HG02798 (cell line): ENCODE data around the gene GLI3.

Experiments used
- ATAC-seq: cut with Tn5 transposase; IDR thresholded peaks from one replicate; pipeline ENCODE4 v1.9.1; 2021; ENCODE audit warnings: mild to moderate bottlenecking; ENCODE audit not compliant: unreplicated experiment, poor library complexity

GLI3 gene

DNA sequence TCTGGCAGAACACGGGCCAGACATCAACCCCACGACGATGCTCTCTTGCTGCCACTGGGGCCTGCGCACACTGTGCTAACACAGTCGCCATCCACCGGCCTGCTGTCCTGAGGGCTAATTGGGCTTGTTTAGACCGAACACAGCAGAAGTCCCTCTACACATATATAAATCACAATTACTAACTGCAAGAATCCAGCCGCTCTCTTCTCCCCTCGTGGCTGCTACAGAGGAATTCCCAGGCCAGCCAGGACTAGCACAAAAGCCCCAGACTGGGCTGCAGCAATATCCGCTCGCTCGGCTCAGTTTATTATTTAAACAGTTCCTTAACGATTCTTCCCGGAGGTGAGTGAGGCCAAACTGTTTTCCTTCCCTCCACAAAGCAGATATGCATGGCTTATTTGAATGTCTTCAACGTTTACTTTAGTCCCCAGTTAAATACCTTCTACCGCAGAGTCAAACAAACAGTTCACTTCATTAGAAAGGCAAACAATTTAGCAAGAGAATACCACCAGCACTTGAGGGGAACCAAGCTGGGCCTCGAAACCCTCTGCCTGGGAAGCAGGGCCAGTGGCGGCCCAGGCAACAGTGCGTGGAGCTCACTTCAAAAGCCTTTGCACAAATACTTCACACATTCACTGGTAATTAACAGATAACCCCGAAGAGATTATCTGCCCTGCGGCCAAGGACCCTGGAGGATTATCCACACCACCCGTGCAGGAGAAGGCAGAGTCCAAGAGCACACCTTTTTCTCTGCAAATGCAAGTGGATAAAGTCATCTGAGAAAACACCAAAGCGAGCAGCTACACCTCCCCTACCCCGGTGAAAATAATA lies 145.3 kb downstream of the GLI3 start:
- no peak for ATAC-seq

DNA sequence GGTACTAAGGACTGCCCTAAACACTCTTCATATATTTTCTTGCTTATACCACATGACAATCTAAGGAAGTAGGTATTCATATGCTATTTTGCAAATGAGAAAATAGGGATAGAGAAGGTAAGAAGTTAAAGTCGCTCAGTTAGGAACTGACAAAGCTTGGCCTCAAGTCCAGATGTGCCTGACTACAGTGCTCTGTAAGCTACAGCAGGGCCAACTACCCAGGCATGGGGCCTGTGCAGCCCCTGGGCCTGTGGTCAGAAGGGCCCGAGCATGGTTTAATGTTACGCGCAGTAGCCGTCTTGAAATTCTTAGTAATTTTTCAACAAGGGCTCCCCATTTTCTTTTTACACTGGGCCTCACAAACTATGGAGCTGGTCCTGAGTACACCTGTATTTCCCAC lies 146.2 kb downstream of the GLI3 start:
- no peak for ATAC-seq

DNA sequence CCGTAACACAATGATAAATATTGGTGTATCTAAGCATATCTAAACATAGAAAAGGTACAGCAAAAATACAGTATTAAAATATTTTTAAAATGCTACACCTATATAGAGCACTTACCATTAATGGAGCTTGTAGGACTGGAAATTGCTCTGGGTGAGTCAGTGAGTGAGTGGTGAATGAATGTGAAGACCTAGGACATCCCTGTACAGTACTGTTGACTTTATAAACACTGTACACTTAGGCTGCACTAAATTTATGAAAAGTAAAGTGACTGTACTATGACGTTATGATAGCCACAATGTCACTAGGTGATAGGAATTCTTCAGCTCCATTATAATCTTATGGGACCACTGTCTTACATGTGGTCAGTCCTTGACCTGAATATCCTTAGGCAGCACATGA lies 147.0 kb downstream of the GLI3 start:
- ATAC-seq = no peak

DNA sequence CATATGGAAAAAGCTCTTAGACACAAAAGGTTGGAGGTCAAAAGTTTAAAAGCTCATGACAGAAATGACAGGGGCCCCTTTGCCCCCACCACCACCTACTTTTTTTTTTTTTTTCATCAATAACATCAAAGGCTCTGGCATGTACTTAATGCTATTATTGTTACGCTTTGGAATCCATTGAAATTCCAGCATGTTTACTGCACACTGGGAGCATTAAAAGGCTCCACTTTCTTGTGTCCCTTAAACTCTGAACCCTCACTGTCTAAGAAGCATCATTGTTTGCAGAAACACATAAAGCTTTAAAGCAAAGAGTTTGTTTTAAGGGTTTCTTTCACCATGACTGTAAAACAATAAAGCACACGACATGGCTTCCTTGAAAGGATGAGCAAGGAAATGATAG lies 149.4 kb downstream of the GLI3 start:
- ATAC-seq = no peak

DNA sequence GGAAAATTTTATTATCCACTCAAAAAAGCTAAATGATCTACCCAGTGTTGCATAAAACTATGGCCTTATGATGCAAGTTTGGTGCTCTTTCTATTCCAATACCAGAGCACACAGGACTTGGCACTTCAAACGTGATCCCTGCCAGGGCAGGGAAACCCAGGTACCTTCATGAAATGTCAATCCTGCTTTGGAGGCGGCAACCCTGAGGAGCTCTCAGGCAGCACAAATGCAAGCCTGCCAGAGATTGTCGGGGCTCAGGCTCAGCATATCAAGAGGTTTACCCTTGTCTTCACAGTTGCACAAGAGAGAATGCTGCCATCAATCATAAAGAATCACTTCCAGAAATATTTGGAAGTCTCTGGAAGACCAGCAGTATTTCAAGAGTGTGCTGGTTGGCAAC lies 151.5 kb downstream of the GLI3 start:
- no peak for ATAC-seq

DNA sequence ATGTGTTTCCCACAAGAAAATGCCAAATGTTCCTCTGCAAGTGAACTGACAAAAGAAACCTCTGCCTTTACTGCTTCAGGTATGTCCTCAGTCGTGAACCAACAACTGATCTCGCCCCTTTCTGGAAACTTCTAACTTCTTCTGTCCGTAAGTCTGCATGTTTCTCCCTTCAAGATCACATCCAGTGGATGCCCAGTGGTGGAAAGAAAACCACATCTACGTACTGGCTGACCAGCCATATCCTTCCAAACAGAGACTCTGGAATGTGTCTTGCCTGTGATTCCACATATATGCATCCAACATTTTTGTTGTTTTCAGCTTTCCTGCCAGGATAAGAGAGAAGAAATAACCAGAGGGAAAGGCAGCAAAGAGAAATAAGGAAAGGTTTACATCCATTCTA lies 152.7 kb downstream of the GLI3 start:
- ATAC-seq = no peak

DNA sequence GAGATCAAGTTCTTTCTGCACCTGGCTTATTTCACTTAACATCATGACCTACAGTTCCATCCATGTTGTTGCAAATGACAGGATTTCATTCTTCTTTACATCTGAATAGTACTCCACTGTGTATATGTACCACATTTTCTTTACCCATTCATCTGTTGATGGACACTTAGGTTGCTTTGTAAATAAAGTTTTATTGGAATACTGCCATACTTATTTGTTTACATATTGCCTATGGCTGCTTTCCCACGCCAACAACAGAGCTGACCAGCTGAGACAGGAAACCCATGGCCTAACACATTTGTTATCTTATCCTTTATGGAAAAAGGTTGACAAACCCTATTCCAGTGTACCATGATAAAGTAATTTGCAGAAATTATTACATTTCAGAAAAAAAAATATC lies 153.7 kb downstream of the GLI3 start:
- ATAC-seq = no peak

DNA sequence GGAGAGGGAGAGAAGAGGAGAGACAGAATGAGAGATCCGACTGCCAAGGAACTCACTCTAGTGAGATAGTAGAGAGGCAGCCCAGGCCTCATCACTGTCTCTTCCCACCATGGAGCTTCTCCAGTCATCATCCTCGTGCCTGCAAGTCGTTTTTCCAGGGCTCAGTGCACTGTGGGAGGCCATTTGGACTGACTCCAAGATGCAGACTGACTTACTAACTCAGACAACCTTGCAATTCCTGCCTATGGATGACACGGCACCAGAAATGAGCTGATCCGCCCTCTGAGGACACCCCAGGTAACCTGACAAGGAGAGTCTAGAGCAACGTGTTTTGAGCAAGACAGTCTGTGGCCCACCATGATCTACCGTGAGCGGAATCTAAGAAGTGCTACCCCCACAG lies 154.9 kb downstream of the GLI3 start:
- ATAC-seq = no peak

DNA sequence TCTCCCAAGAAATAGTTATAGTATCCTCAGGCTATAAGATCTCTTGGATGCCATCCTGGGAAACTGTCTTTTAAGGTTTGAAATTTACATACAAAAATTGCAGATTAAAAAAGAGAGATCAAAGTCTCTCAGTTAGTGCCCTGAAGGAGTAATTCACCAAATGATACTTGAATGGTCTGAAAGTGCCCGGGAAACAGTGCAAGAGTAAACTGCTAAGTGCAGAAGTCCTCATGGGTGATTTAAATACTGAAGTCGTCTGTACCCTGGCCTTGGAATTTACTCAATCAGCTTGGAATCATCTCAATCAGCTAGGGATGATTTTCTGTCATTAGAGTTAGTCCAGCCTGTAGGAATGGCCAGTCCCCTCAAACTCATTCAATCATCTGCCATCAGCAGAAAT lies 155.3 kb downstream of the GLI3 start:
- no peak for ATAC-seq

DNA sequence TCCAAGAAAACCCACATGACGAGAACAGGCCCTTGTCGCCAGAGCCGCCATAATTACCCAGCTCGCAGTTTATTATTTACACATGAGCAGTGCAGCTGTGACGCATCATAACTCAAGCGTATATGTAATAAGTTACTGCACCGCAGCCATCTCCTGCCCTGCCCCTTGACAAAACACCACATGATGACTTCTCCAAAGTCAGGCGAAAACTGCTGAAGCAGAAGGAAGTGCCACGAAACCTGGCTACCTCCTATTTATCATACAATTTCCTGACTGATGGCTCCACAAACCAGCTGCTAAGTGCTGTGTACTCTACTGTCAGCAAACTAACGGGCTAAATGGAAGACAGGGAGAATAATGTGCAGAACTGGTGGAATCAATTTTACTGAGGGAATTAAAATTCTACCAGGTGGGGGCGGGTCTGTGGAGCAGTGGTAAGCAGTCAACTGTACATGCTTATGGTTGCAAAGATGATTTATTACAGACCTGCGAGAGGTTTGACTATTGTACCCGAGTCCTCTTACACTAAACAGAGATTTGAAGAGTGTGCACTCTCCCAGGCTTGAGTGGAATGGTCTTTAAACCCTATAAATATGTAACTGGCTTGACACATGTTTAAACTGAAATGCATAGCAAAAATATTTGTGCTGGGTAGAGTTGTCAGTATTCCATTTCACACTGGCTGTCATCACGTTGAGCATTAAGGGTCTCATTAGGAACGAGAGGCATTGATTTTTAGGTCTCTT lies 156.0 kb downstream of the GLI3 start:
- ATAC-seq = no peak

DNA sequence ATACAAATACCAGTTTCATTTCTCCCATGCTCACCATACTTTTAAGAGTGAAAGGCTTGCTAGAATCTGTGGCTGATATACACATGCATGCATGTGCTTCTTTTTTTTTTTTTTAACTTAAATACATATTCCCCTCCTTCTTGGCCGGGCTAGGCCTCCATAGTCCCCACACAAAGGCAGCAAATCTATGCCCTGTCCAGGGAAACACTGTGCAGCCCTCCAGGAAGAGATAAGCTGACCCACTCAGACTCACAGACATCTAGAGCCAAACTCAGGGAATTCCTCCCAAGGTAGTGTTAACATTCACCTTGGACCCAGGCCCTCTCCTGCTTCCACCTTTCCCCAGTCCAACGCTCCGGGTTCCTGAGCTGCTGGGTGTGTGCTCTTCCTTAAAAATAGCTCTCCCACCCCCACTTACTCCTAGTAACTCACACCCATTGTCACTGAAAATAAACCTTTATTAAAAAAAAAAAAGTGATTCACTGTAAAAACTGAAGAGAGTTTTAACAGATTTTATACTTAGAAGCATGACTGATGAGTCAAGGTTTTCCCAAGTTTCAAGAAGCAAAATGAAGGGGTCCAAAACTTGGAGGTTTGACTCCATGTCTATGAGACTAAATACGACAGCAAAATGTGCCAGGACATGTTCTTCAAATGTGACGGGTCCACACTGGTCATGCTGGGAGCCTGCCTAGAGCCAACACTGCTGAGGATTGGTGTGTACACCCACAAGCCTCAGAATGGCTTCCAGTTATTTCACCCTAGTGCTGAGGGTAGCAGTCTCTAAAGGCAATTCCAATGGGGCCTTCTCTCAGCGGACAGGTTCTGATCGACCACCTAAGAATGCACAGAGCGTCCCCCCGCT lies 159.5 kb downstream of the GLI3 start:
- no peak for ATAC-seq

DNA sequence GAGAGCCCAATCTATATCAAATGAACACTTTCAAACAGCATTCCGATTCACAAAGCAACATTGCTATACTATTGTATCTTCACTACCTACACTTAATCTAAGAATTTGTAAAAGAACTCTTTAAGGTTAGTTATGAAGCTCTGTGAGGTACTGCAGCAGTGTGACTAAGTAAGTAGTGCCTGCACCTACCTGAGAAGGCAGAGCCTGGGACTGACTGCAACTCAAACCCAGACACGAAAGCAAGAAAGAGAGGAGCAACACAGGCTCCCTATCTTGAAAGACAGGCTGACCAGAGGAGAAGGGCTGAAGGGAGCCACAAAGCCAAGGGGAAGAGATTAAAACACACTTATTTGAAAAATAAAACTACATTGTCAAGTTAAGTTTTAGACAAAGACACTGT lies 160.1 kb downstream of the GLI3 start:
- ATAC-seq = no peak

DNA sequence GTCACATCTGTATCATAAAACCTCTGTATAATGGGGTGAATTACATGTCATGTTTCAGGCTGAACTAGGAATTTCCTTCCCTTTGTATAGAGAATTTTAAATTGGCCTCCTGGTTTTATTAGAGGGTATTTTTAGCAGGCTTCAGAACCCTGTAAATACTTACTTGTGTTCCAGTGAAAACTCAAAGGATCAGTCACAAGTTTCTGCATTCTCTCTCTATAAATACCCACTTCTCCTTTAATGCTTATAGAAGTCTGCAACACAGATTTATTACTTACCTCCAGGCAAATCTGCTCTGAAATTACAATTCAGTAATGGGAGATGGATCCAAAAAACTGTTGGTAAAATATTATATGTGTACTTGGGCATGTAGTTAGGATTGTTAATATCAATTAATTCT lies 161.6 kb downstream of the GLI3 start:
- ATAC-seq = no peak

DNA sequence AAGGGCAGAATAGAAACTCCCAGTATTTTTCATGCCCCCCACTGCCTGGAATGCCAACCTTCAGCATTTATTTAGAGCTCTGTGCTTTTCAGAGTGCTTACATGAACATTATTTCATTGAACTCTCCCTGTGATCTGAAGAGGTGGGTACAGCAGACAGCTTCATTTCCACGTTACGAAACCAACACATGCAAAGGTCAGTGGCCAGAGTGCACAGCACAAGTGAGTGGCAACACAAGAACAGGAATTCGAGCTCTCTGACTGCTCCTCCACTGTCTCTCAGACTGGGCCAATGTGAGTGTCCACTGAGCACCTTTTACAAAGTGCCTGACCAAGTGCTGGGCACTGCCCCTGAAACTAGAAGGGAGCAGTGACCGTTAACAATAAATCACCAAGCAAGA lies 162.9 kb downstream of the GLI3 start:
- ATAC-seq = no peak

DNA sequence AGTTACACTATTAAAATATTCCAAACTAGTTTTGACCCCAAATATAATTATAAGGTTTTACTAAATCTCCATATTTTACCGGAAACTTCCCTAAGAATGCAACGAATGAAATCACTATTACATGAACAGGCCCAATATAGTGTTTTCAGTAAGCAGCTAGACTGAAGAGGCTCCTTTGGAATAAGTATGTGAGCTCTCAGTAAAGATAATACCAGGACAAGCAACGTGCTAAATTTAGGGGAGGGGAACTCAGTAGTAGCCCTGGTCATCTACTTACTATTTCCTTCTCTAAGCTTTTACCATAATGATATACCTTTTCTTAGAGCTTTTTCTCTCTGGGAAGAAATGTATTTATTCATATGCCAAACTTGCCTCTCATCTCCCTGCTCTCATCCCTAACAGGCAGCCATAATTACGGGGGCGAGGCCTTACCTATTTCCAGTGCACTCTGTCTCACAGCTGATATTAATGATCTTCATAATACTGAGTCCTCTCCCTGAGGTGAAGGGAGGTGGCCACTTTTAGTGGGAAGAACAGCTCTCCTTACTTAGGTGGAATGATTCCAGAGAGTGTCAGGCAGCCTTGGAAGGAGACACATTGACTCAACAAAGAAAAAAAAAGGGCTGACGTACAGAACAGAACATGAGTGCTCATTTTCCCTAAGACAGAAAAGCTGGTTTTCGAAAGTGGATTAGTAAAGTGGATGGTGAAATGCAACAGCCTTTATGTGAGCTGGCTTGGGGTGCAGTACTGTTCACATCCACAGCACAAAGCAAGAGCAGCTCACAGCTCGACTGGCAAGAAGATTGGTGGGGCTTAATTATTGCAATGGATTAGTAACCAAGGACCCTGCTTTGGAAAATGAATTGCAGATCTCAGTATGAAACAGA lies 165.4 kb downstream of the GLI3 start:
- ATAC-seq = no peak

DNA sequence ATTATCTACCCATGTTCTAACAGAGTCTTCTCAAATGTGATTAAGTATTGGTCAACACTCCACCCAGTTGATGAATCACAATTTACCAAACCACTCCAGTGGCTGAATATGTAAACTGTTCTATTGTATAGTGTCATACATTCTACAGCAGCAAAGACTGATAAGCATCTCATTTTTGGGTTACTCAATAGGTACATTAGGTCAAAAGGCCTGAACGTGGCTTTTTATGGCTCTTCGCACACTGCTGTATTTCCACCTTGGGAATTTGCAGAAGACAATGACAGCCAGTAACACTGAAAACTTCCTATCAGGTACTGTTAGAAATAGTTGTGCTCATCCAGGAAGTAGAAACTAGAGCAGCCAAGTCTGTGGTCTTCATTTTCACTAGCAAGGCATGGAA lies 166.9 kb downstream of the GLI3 start:
- no peak for ATAC-seq

DNA sequence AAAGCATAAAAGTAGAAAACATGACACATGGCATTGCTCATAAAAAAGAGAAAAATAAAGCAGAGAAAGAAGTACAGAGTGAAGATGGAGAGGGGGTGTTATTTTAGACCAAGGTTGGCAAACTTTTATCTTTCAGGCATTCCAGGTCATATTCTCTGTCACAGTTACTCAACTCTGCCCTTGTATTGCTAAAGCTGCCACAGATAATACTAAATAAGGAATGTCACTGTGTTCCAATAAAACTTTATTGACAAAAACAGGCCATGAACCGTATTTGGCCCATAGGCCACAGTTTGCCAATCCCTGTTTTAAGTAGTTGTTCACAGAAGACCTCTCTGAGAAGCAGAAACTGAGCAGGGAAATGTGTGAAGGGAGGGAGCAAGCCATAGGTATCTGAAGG lies 167.4 kb downstream of the GLI3 start:
- ATAC-seq = no peak

DNA sequence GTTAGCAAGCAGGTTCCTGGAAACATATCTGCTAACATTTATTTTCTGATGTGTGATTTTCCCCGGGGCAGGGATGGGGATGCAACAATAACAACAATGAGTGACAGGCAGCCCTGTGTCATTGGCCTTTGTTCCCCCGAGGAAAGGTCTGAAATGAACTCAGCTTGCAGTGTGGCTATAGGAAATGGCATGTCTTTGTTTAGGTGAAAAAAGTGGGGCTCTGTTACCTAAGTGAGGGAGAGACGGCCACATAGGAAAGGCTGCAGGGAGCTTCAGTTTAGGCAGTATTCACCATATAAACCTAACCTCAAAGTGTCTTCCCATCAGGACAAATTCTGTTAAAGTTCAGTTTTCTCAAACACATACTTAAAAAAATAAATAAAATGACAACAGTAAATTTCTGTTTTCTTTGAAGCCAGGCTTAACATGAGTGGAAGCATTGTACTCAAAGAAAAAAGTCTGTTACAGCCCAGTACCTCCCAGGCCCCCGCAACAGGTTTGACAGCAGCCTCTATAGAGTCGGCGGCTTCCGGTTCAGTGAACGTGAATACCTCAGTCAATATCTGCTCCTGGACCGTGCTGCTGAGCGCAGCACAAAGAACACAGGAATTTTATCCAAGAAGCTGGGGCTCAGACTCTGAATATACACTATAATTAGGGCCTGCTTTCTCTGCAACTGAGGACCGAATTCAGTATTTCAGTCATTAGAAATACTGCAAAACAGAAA lies 168.3 kb downstream of the GLI3 start:
- ATAC-seq = no peak

DNA sequence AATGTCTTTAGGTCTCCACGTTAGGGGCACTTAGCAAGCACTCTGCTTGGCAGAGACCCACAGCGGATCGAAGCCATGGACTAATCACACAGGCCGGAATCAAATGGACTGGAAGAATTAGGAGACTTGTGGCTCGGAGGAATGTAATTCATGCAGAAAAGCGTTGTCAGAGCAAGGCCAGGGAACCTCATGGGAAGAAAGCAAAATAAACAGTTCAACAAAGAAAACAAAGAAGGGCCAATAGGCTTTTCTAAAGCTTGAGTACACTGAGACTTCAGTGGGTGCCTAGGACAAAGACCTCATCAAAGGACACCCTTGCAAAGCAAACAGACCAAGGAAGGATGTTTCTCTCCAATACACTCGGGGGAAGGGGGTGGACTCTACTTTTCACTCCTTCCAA lies 171.1 kb downstream of the GLI3 start:
- ATAC-seq = no peak
